Astrocyte of the spinal cord (primary cell): ENCODE results near the gene ACTN2.
A peak's percentile ranks its signal among the peaks of the same experiment; 100 is the strongest.

Experiments used
- DNase-seq: peaks from one replicate; pipeline ENCODE4 v3.0.0; 2011; ENCODE audit warnings: low read depth, low spot score
- H3K4me3 ChIP-seq: 2 replicates; pipeline ENCODE4 v1.5.1; 2011; ENCODE audit warnings: low read depth, mild to moderate bottlenecking, low read length, moderate library complexity
- in situ Hi-C: cut with HindIII; loops from 2 replicates; pipeline ENCODE4 v1.10.0; 2017; ENCODE audit warnings: low sequenced_read_pairs
- TF ChIP-seq, protein P1 (sequence below): IDR thresholded peaks from 2 replicates; pipeline ENCODE4 v1.5.1; 2012; ENCODE audit warnings: low read depth, mild to moderate bottlenecking, low read length, inconsistent platforms

Gene ACTN2

GRCh38 chr1:236701782-236702181 lies 15.5 kb downstream of the ACTN2 start:
- no peak overlapping the region for H3K4me3 ChIP-seq
- DNase-seq: no peak
- TF ChIP-seq, protein P1, sequence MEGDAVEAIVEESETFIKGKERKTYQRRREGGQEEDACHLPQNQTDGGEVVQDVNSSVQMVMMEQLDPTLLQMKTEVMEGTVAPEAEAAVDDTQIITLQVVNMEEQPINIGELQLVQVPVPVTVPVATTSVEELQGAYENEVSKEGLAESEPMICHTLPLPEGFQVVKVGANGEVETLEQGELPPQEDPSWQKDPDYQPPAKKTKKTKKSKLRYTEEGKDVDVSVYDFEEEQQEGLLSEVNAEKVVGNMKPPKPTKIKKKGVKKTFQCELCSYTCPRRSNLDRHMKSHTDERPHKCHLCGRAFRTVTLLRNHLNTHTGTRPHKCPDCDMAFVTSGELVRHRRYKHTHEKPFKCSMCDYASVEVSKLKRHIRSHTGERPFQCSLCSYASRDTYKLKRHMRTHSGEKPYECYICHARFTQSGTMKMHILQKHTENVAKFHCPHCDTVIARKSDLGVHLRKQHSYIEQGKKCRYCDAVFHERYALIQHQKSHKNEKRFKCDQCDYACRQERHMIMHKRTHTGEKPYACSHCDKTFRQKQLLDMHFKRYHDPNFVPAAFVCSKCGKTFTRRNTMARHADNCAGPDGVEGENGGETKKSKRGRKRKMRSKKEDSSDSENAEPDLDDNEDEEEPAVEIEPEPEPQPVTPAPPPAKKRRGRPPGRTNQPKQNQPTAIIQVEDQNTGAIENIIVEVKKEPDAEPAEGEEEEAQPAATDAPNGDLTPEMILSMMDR: no peak
- in situ Hi-C loops: no loop called here

GRCh38 chr1:236702791-236703394 lies 16.6 kb downstream of the ACTN2 start:
- TF ChIP-seq, protein P1: no peak
- DNase-seq: no peak
- no peak overlapping the region for H3K4me3 ChIP-seq
- in situ Hi-C loops: no loop called here

GRCh38 chr1:236705771-236706170 lies 19.5 kb downstream of the ACTN2 start:
- H3K4me3 ChIP-seq: no peak overlapping the region
- TF ChIP-seq, protein P1: no peak
- no peak for DNase-seq

DNA sequence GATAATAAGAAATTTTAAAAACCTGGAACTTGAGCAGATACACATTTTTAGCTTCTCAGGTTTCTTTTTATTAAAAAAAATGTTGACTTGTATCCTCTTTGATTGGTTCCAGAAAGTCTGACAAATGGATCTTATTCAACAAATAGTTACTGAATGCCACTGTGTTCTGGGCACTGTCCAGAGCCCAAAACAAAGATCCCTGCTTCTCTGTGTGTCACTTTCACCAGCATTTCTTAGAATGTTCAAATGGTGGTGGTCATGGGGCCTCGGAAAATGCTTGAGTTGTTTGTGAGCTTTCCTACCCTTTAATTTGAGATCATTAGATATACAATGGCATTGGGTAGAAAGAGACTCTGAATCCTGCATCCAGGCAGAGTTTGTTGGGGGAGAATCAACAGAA lies 19.9 kb downstream of the ACTN2 start:
- in situ Hi-C loops: no loop called here
- TF ChIP-seq, protein P1: no peak
- H3K4me3 ChIP-seq: no peak overlapping the region
- DNase-seq: no peak

More at GRCh38 chr1:236705771-236706170, 19.5 kb downstream of the ACTN2 start:
- in situ Hi-C loops: no loop called here

GRCh38 chr1:236710328-236710892 lies 24.1 kb downstream of the ACTN2 start:
- DNase-seq: no peak
- H3K4me3 ChIP-seq: no peak overlapping the region
- in situ Hi-C loops: no loop called here
- TF ChIP-seq, protein P1: no peak

DNA sequence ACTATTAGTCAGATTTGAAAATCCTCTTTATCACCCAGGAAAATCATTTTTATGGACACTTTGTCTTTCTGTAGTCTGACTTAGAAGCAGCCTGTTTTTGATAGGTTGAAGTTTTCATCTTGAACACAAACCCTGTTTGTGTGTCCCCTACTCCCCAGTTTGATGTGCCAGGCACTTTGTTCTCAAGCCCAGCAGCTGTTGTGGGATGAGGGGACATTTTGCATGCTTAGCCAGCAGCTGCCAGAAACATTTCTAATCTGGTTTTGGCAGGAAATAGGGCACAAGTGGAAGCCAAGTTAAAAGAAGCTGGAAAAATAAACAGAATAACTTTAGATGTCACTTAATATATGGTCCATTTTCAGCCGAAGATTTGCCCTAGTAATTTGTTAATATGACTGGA lies 29.9 kb downstream of the ACTN2 start:
- DNase-seq: peak; percentile 1
- in situ Hi-C loops: no loop called here
- TF ChIP-seq, protein P1: no peak

More for the DNA sequence above, 29.9 kb downstream of the ACTN2 start:
- H3K4me3 ChIP-seq: no peak overlapping the region
